Epithelial cell of esophagus (primary cell): ENCODE data around the gene ADAMTSL3.

ENCODE experiments used
- DNase-seq: peaks from one replicate; pipeline ENCODE4 v3.0.0; 2010; ENCODE audit warnings: low read depth
- H3K4me3 ChIP-seq: 2 replicates; pipeline ENCODE4 v1.5.1; 2011; ENCODE audit warnings: mild to moderate bottlenecking, low read length, control low read depth
- CTCF ChIP-seq: IDR thresholded peaks from 2 replicates; pipeline ENCODE4 v1.5.1; 2011; ENCODE audit warnings: low read depth, mild to moderate bottlenecking, low read length, control low read depth, inconsistent platforms; ENCODE audit not compliant: insufficient read depth; ENCODE audit errors: missing control alignments

Gene ADAMTSL3

GRCh38 chr15:83692746-83693581 lies 39.0 kb downstream of the ADAMTSL3 start:
- no peak for TF ChIP-seq CTCF
- DNase-seq: no peak

GRCh38 chr15:83694015-83694414 lies 40.1 kb downstream of the ADAMTSL3 start:
- peak; percentile 50 for DNase-seq
- TF ChIP-seq CTCF: no peak
- H3K4me3 ChIP-seq: no peak overlapping the region

More at GRCh38 chr15:83692746-83693581, 39.0 kb downstream of the ADAMTSL3 start:
- no peak overlapping the region for H3K4me3 ChIP-seq

- no peak for DNase-seq
- H3K4me3 ChIP-seq: no peak overlapping the region
- no peak for TF ChIP-seq CTCF
Measured at GRCh38 chr15:83694536-83694935, 40.6 kb downstream of the ADAMTSL3 start.

- TF ChIP-seq CTCF: no peak
- no peak overlapping the region for H3K4me3 ChIP-seq
- peak; percentile 25 for DNase-seq
Measured at GRCh38 chr15:83695246-83695645, 41.3 kb downstream of the ADAMTSL3 start.

- DNase-seq: no peak
- no peak overlapping the region for H3K4me3 ChIP-seq
- TF ChIP-seq CTCF: no peak
Measured at GRCh38 chr15:83695901-83696425, 42.0 kb downstream of the ADAMTSL3 start.

- no peak overlapping the region for H3K4me3 ChIP-seq
- TF ChIP-seq CTCF: no peak
- DNase-seq: no peak
Measured at GRCh38 chr15:83697716-83698115, 43.8 kb downstream of the ADAMTSL3 start.

GRCh38 chr15:83698294-83698693 lies 44.4 kb downstream of the ADAMTSL3 start:
- DNase-seq: peak; percentile 59
- H3K4me3 ChIP-seq: no peak overlapping the region
- no peak for TF ChIP-seq CTCF
